GM19372 (cell line): Measurements from ENCODE around the gene GMFB.

ENCODE experiments used
- ATAC-seq: cut with Tn5 transposase; IDR thresholded peaks from one replicate; pipeline ENCODE4 v1.9.1; 2021; ENCODE audit warnings: mild to moderate bottlenecking, low read depth, moderate library complexity; ENCODE audit not compliant: unreplicated experiment

Gene GMFB

DNA sequence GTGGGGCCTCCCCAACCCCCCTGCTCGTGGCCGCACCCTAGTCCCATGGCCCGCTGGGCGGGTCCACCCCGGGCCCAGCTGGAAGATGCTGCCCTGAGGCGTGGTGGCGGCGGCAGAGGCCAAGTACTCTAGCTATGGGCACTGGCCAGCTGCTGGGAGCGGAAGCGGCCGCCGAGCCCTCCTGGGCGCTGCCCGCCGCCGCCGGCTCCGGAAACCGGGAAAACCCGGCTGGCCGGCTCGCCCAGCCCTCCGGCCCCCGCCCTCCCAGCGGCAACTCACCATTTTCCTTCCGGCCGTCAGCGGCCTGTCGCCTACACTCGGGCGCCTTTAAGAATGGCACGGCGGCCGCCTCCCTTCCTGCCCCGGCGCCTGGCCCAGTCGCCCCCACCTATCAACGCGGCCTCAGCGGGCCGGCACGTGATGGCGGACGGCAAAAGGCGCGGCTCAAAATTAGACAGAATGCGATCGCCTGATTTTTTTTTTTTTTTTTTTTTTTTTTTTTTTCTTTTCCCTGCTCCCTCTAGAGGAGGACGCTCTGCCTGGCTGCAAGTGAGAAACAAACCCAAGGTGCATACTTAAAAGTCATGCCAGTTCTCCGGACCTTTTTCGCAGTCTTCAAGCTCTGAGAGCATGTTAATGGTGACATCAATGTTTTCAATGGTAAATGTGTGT is at the start of gene GMFB:
GMFB (minus strand) TSS at position 335 of the 672 bp plus-strand sequence; CDS start at position 282, 53 bp downstream.
- peak; percentile 93 for ATAC-seq

DNA sequence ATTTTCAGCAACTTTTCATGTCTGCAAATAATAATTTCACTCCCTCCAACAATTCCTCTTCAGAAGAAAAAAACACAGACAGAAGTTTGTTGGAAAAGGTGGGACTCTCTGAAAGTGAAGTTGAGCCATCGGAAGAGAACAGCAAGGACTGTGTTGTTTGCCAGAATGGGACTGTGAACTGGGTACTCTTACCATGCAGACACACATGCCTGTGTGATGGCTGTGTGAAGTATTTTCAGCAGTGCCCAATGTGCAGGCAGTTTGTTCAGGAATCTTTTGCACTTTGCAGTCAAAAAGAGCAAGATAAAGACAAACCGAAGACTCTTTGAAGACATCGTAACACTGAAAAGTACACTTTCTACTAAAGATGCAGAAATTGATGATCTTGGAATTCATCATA is 49.3 kb upstream of the GMFB start:
- ATAC-seq, result no peak

DNA sequence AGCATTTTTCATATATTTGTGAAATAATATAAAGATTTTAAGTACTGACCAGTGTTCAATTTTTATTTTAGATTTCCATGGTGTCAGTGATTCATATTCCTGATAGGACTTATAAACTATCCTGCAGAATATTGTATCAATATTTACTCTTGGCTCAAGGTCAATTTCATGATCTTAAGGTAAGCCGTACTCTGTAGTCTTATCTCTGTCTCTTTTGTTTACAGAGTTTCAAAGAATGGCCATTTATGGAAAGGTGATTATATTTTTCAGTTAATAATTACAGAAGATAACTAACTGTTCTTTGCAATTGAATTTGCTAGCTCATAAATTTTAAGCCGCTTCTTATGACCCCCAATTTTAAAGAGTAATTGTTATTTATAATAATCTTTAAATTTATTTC is 48.9 kb upstream of the GMFB start:
- ATAC-seq, result no peak

DNA sequence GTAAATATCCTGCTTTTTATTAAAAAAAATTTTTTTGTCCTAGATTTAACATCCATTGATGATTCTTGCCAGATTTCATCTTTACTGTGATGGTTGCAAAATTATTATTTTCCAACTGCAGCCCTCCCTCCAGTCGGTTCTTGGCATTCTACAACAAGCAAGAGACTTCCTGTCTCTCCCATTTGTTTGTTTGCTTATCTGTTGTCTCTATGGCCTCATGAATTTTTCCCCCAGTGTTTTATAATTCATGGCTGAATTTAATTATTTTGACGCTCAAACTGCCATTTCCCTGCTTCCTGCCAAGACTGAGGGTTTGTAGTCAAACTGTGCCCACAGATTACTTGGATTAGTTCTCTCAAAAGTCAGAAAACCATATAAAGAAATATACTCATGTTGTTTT is 46.9 kb upstream of the GMFB start:
- ATAC-seq, result no peak

DNA sequence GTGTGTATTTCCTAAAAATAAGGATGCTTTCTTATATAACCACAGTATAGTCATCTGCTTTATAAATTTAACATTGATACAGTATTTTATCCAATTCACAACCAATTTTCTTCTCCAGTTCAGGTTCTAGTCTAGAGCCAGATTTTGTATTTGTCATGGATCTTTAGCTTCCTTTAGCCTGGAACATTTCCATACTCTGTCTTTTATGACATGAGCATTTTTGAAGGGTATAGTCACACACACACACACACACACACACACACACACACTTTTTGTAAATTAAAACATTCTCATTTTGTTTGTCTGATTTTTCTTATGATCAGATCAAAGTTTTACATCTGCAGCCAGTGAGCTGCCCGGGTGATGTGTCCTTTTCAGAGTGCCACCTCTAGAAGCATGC is 46.3 kb upstream of the GMFB start:
- no peak for ATAC-seq

DNA sequence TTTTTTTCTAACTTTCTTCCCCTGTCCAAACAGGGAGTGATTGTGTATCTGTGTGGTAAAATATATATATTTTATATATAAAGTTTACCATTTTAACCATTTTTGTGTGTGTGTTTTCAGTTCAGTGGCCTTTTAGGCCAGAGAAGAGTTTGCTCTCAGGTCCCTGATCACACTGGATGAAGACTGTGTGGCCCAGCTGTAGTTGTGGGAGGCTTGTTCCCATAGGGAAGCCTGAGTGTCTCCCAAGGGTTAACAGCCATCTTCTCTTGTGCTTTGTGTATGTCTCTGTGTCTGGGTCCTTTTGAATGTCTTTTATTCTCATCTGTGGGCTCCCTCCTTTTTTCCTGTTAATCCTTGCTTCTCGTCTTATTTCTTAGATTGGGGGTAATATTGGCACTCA is 44.3 kb upstream of the GMFB start:
- ATAC-seq, result no peak

DNA sequence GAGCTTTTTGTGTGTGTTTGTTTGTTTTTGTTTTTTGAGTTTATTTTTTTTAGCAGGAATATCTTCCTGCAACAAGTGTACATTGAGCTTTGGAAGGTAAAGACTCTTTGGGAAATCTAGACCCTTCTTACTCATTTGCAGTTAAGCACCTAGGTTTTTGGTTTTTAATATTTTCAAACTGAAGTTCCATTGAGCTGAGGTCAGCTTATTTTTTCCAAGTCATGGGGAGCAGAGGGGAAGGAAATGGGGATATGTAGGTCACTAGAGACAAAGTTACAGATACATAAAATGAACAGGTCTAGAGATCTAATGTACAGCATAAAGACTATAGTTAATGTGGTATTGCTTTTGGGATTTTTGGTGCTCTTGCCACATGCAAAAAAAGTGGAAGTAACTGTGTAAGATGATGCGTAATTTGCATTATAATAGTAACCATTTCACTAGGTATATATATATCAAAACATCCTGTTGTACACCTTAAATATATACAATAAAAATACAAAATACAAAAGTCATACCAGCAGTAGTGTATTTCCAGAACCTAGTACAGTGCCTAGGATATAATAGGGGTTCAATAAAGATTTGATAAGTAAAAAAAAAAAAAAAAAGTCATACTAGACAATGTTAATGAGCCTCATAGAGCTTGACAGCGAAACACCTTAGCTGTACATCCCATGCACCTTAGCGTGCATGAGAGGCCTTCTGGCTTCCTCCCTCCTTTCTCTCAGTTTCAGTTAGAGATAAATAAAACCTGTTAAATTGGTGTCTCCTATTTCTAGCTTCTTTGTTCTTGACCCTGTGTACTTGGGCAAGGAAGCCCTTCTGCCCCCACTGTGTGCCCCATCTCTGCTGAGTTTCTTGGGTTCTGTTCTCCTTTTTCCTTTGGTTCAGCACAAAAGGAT is 43.6 kb upstream of the GMFB start:
- ATAC-seq, result no peak

DNA sequence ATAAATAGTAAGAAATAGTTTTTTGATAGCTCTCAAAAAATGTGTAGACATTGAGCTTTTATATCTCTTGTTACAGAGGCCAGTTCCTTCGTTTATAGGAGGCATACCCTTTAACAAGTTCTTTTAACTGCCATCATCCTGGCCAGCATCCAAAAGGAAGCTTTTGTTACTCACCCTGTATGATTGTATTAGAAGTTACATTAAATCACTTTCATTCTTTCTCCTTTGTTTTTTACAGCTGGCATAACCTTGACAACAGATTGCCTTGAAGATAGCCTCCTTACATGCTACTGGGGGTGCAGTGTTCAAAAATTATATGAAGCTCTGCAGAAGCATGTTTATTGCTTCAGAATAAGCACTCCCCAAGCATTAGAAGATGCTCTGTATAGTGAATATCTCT is 41.0 kb upstream of the GMFB start:
- ATAC-seq, result no peak

DNA sequence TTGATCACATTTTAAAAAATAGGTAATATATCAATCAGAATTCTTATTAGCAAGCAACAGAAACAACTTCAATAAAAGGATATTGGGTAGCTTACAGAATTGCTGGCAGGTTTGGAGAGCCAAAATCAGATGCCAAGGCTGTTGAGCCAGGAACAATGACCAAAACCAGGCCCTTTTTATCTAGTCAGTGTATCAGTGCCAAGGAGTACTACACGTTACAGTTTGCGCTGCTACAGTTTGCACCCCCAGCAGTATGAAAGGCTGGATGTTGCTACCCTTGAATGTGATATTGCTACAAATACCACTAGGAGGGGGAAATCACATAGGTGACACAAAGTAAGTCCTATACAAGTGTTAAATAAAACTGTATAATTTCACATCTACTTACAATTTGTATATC is 40.2 kb upstream of the GMFB start:
- ATAC-seq, result no peak

DNA sequence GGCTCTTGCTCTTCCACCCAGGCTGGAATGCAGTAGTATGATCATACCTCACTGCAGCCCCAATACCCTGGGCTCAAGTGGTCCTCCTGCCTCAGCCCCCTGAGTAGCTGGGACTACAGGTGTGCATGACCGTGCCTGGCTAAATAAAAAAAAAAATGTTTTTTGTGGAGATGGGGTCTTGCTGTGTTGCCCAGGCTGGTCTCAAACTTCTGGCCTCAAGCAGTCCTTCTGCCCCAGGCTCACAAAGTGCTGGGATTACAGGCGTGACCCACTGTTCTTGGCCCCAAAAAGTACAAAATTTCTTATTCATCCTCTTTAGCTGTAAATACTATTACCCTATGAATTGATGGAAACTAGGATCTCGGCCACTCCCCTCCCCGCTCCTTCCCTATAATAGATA is 35.6 kb upstream of the GMFB start:
- ATAC-seq, result no peak

DNA sequence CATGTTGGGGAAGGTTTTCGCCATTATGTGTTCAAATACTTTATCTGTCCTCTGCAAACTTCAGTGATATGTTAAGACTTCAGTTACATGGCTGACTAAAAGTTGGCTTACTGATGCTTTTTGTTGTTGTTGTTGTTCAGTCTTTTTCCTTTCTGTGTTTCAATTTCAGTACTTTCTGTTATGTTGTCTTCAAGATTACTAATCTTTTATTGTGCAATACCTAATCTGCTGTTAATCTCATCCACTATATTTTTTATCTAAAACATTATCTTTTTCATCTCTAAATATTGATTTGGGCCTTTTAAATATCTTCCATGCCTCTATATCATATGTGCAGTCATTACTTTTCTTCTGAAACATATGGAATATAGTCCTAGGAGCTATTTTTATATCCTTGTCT is 27.9 kb upstream of the GMFB start:
- ATAC-seq, result no peak

DNA sequence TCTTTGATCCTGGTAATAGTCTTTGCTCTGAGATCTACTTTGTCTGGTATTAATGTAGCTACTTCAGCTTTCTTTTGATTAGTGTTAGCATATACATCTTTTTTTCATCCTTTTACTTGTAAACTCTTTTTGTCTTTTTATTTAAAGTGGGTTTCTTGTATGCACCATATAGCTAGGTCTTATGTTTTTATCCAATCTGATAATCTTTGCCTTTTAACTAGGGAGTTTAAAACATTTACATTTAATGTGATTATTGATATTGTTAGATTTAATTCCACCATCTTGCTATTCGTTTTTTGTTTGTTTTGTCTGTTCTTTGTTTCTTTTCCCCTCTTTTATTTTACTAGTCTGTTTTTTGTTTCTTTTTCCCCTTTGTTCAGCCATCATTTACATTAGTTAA is 26.9 kb upstream of the GMFB start:
- no peak for ATAC-seq

DNA sequence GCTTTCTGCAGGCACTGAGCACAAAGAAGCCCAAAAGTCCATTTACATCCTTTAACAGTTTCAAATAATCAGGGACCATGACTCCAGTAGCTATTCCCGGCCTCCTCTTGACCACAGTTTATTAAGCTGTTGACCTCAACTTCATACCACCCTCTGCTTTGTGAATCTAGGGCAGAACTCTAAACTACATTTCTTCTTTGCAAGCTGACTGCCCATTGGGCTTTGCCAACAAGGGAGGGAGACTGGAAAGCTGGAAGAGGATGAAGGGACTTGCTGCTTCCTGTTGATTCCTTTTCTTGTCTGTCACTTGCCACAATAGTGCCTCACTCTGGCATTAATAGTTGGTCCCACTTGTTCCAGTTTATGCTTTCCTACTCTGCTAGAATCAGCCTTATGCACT is 23.6 kb upstream of the GMFB start:
- ATAC-seq, result no peak

DNA sequence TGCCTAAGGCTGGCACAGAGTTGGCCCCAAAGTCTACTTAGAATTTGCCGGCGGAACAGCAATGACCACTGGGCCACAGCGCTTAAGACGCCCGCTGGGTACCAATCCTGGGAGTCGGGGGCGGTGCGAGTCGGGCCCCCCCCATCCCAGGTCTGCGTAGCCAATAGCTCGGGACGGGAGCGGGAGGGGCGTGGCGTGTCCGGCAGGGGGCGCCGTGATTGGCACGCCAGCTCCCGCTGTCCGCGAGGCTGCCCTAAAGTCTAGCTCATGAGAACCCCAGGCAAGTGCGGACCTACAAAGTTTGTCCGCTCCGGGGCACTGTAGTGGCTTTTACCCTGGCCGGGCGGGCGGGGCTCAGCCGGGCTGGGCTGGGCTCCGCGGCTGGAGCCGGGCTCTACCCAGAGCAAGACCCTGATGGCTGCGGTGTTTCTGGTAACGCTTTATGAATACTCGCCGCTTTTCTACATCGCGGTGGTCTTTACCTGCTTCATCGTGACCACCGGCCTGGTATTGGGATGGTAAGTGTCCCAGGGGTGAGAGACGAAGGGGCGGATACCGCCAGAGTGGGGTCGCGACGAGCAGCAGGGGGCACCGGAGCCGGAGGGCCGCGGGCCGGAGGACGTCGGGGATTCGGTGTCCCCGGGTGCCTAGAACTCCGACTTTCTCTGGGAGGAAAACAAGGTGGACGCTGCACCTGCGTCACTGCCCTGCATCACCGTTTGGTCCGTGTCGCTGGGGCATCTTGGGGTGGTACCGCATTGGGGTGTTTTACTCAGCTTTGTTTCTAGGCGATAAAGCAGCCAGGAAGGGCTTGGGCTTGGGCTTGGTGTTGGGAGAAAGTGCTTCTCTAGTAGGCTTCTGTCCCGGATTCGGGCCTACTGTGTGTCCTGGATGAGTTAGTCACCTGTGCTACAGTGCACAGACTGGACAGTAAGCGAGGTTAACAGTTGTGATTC is 21.0 kb upstream of the GMFB start, which contains the start of gene CGRRF1:
CGRRF1 (plus strand) TSS at position 361 of the 956 bp plus-strand sequence; CDS start at position 415, 54 bp downstream.
- ATAC-seq, result peak; percentile 97

DNA sequence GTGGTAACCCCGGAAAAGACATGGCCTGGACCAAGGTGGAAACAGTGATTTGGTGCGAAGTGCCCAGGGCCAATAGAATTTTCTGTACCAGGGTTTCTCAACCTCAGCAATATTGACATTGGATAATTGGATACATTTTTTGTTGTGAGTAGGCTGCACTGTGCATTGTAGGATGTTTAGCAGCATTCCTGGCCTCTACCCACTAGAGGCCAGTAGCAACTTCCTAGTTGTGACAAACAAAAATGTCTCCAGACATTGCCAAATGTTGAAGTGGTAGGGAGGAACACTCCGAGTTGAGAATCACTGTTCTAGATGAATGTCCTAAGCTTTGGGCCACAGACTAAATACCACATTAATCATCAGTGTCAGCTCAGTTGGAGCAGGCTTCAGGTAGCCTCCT is 14.7 kb upstream of the GMFB start:
- no peak for ATAC-seq

DNA sequence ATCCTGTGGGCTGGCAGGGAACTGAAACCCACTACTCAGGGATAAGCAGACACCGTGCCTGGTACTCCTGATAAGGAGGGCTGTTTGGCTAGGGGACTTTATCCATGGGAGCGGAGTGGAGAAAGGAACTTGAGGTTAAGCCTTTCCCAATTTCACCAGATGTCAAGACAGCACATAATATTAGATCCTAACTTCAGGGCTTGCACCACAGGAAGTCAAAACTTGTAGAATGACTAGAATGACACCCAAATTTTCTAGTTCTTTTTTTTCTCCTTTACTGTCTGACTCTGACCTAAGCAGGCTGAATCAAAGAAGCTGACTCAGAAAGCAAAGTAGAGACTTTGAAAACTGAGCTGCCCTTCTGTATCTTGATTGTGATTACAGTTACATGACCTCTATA is 13.8 kb upstream of the GMFB start:
- ATAC-seq, result no peak

DNA sequence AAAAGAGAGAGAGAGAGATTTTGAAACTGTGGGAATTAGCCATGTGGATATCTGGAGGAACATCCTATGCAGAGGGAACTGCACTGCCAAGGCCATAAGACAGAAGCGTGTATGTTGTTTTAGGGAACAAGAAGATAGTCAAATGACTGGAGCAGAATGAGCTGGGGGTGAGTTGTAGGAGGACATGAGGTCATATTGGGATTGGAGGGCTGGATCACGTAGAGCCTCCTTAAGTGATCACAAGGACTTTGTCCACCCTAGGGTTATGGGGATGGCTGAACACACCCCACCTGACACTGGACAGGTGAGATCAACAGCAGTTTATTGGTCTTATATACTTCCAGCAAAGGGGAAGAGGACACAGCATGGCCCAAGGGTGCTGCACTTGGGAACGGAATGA is 12.7 kb upstream of the GMFB start:
- ATAC-seq, result no peak

DNA sequence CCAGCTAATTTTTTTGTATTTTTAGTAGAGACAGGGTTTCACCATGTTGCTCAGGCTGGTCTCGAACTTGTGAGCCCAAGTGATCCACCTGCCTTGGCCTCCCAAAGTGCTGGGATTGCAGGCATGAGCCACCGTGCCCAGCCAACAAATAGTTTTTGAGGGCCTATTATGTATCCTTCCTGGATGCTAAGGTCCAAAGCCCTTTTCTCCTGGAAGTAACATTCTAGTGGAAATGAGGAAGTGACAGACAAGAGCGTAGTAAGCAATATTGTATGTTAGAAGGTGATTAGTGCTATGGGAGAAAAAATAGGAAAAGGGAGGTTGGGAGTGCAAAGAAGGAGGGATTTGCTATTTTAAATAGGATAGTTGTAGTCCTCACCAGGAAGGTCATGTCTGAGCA is 12.0 kb upstream of the GMFB start:
- no peak for ATAC-seq

DNA sequence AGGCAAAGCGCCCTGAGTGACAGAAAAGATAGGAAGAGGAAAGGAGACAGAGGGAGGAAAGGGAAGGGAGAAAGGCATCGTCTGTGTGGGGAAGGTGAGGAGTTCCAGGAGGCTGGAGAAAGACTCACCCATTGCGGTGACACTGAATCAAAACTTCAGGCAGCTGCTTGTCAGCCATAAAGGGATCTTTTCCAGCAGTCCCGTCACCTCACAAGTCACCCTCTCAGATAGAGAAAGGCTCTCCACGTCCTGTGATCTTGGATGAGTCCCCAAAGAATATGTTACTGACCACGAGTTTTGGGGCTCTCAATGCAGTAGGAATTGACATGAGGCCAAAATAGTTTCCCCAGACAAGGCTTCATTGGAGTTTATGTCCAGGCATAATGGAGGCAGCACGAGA is 9.8 kb upstream of the GMFB start:
- no peak for ATAC-seq

DNA sequence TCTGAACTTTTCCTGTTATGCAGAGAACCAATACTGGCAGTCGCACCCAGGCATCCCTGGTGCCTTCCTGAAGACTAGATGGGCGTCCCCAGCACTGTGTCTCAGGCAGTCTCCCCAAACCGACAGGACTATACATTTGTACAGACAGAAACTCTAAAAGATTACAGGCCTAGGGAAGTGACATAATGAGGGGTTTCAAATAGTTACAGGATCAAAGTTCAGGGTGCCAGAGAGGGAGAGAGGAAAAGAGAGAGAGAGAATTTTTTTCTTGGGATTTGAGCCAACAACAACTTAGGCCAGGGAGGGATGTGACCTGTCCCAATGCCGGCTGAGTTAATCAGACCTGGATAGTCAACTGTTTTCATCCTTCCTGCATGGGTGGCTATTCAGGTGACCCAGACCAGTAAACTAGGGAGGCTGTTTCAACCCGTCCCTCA is 9.3 kb upstream of the GMFB start:
- no peak for ATAC-seq

DNA sequence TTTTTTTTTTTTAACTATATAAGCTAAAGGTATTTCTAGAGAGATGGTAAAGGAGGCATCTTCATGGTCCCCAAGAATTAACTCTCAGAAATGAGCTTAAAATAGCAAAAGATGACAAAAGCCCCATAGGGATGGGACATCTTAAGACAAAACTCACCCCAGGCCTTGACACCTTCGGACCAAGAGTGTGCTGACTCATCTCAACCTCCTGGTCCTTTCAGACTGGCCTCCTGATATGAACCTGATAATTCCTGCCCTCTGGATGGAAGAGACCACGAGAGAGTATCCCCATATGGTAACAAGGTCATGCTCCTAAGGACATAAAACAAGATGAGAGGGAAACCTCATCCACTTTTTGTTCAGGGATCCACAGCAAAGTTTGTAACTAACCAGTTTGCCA is 8.4 kb upstream of the GMFB start:
- no peak for ATAC-seq
